ENCODE measurements around the gene GIT2. TPM values are rescaled to one million over a fixed set of nuclear protein-coding genes. Genes with fewer than 3 reads are reported as not detected.
"Not testable (repeated sequence)": the region's sequence is repeated elsewhere in the genome, so short reads cannot be mapped to it uniquely, and the experiment has no call there.

The GIT2 gene, protein sequence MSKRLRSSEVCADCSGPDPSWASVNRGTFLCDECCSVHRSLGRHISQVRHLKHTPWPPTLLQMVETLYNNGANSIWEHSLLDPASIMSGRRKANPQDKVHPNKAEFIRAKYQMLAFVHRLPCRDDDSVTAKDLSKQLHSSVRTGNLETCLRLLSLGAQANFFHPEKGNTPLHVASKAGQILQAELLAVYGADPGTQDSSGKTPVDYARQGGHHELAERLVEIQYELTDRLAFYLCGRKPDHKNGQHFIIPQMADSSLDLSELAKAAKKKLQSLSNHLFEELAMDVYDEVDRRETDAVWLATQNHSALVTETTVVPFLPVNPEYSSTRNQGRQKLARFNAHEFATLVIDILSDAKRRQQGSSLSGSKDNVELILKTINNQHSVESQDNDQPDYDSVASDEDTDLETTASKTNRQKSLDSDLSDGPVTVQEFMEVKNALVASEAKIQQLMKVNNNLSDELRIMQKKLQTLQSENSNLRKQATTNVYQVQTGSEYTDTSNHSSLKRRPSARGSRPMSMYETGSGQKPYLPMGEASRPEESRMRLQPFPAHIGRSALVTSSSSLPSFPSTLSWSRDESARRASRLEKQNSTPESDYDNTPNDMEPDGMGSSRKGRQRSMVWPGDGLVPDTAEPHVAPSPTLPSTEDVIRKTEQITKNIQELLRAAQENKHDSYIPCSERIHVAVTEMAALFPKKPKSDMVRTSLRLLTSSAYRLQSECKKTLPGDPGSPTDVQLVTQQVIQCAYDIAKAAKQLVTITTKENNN
- total RNA-seq (2014; rRNA removed; shearing (Covaris generic)), result 16.0 and 20.5 TPM in 2 replicates

- DNase-seq (ENCODE audit: low read depth), result peak; percentile 97
Observed at GRCh38 chr12:109995686-109996482, at the start of gene GIT2. GIT2 (minus strand) TSS chr12:109996368; CDS start chr12:109996224, 144 bp downstream.

DNA sequence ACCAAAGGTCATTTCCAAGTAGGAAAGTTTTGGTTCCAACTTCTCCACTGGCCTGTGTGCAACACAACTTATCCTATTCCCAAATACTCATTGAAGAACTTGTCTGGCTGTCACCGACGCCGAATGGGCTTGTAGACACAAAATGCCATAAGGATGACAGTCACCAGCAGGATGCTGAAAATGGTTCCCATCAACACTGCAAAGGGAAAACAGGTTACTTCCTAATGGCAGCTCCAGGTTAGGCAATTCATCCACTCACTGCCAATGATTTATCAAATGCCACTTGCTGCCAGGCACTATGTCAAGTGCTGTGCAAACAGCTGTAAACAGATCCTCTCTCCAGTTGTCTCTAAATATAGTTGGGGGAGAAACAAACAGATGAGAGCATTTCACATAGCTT, 46.1 kb upstream of the GIT2 start:
- no peak for DNase-seq (ENCODE audit: low read depth)

- DNase-seq (ENCODE audit: low read depth), result peak; percentile 84
Observed at GRCh38 chr12:110039085-110039807, 43.1 kb upstream of the GIT2 start.

DNA sequence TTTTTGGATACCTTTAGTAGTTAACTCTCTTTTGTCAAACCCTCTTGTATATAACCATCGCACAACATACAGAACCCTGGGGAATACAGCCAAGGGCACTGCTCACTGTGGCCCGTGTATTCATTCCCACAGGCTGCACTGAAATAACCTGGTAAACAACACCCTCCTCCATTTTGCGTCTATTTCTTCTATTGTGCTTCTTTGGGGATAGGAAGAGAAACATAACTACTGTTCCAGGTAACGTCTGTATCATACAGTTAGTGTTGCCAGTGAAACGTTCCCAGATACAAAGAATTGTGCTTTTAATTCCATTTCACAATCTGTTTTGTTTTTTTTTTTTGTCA, 42.5 kb upstream of the GIT2 start:
- no peak for DNase-seq (ENCODE audit: low read depth)

DNA sequence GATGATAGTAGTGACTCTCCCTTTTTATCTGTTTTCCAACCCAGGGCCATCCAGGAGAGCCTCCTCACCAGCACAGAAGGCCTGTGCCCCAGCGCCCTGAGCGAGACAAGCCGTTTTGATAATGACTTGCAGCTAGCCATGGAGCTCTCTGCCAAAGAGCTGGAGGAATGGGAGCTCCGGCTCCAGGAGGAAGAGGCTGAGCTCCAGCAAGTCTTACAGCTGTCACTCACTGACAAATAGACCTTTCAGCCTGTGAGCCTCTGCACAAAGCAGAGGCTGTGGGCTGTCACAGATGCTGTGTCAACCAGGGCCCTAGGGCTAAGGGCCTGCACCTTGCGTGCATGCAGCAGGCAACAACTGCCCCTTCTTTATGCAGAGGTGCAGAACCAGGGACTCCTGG, 41.1 kb upstream of the GIT2 start:
- DNase-seq (ENCODE audit: low read depth), result no peak

DNA sequence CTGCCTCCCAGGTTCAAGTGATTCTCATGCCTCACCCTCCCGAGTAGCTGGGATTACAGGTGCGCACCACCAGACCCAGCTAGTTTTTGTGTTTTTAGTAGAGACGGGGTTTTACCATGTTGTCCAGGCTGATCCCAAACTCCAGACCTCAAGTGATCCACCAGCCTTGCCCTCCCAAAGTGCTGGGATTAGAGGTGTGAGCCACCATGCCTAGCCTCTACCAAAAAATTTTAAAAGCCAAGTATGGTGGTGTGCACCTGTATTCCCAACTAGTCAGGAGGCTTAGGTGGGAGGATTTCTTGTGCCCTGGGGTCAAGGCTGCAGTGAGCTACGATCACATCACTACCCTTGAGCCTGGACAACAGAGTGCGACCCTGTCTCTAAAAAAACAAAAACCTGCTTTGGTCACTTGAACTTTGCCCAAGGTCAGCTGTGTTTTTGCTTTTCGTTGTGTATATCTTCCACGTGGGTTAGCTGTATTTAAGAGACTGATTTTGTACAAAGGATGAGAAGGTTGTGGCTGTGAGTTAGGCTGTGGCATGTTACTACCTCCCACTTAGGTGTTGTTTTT, 39.5 kb upstream of the GIT2 start:
- no peak for DNase-seq (ENCODE audit: low read depth)

- no peak for DNase-seq (ENCODE audit: low read depth)
Observed at GRCh38 chr12:110033888-110034287, 37.7 kb upstream of the GIT2 start.

DNA sequence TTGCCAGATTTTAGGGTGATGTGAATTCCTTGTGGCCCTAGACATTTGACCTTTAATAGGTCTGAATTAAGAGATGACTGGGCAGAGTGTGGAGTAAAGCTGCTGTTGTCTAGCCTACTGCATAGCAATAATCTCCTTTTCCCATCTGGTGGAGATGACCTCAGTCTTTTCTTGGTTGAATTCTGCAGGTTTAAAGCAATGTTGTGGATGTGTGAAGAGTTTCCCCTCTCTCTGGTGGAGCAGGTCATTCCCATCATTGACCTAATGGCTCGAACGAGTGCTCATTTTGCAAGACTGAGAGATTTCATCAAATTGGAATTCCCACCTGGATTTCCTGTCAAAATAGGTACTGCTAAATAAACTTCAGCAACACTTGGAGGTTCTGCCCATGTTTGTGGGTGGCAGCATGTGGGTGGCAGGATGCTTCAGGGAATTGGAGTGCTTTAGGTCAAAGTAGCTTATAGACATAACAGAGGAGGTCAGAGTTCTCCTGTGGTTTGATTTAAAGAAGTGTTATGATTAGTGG, 33.2 kb upstream of the GIT2 start:
- DNase-seq (ENCODE audit: low read depth), result no peak

- no peak for DNase-seq (ENCODE audit: low read depth)
Observed at GRCh38 chr12:110028323-110028722, 32.2 kb upstream of the GIT2 start.

- DNase-seq (ENCODE audit: low read depth), result no peak
Observed at GRCh38 chr12:110024051-110024450, 27.9 kb upstream of the GIT2 start.

- no peak for DNase-seq (ENCODE audit: low read depth)
Observed at GRCh38 chr12:110023059-110023980, 27.2 kb upstream of the GIT2 start.

DNA sequence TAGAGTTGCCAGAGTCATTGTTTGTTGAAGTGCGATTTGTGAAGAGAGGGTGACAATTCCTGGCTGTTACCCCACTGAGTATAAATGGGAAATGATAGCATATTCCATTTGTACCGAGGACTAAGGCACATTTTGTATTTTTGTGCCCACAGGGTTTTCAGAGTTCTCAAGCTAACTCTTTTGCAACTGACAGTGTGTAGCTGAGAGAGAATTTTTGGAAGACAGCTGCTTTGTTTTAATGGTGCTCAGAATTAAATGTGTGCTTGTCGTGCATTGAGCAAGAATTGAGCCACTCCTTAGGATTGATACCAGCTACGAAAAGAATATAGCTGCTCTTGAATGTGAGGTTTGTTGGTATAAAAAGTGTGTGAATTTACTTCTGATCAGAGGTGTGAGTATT, 24.8 kb upstream of the GIT2 start:
- no peak for DNase-seq (ENCODE audit: low read depth)

DNA sequence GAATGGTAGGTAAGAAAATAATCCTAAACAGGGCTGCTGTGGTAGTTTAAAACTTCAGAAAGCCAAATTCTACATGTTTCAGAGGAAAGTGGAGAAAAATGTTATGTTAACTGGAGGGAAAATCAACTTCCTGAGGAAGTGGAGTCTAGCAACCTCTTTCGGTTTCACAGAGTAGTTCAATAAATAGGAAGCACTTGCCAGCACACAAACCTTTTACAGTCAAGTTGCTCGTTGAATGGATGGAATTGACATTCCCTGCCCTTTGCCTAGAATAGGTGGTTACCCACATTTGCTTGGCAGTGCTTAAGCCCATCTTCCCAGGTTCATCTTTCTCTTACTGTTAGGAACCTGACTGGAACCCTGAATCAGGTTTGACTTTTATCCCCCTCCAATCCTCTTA, 19.0 kb upstream of the GIT2 start:
- no peak for DNase-seq (ENCODE audit: low read depth)

- no peak for DNase-seq (ENCODE audit: low read depth)
Observed at GRCh38 chr12:110012659-110013058, 16.5 kb upstream of the GIT2 start.

GRCh38 chr12:110012137-110012536, 16.0 kb upstream of the GIT2 start:
- no peak for DNase-seq (ENCODE audit: low read depth)

GRCh38 chr12:110010853-110011723, 14.9 kb upstream of the GIT2 start:
- no peak for DNase-seq (ENCODE audit: low read depth)

DNA sequence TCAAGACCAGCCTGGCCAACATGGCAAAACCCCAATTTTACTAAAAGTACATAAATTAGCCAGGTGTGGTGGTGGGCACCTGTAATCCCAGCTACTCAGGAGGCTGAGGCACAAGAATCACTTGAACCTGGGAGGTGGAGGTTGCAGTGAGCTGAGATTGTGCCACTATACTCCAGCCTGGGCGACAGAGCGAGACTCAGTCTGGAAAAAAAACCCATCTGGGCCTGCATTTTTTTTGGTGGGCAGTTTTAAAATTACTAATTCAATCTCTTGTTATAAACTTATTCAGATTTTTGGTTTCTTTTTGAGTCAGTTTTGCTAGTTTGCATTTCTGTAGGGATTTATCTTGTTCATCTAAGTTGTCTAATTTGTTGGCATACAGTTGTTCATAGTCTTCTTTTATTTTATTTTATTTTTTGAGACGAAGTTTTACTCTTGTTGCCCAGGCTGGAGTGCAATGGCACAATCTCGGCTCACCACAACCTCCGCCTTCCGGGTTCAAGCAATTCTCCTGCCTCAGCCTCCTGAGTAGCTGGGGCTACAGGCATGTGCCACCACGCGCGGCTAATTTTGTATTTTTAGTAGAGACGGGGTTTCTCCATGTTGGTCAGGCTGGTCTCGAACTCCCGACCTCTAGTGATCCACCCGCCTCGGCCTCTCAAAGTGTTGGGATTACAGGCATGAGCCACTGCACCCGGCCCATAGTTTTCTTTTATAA, 12.7 kb upstream of the GIT2 start:
- DNase-seq (ENCODE audit: low read depth), result not testable (repeated sequence)

DNA sequence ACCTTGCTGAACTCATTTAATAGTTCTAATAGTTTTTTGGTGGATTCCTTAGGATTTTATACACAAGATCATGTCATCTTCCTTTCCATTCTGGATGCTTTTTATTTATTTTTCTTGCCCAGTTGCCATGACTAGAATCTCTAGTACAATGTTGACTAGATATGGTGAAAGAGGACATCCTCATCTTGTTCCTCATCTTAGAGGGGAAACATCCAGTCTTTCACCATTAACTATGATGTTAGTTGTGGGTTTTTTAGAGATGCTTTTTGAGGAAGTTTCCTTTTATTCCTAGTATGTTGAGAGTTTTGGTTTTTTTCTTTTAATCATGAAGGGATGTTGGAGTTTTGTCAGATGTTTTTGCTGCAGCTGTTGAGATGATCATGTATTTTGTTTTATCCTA, 11.7 kb upstream of the GIT2 start:
- DNase-seq (ENCODE audit: low read depth), result no peak
